Lower lobe of right lung (tissue), 2 donors: ENCODE results near the gene PDE5A. TPM values are rescaled to one million over a fixed set of nuclear protein-coding genes. Genes with fewer than 3 reads are reported as not detected.

Source experiments
- ATAC-seq, 2 donors: fragments of 200-7000 bp; cut with Tn5 transposase; one replicate each; pipeline ENCODE4 v1.9.1; 2020 to 2022; ENCODE audit warnings: mild to moderate bottlenecking in 2 of 2, moderate library complexity in 2 of 2
- DNase-seq: peaks from one replicate; pipeline ENCODE4 v3.0.0-alpha.2; 2020
- H3K27ac ChIP-seq: fragments of 200-600 bp; one replicate; pipeline ENCODE4 v1.8.0; 2022
- H3K27me3 ChIP-seq: fragments of 200-600 bp; one replicate; pipeline ENCODE4 v1.8.0; 2022; ENCODE audit warnings: low read depth
- H3K36me3 ChIP-seq: fragments of 200-600 bp; one replicate; pipeline ENCODE4 v1.8.0; 2022; ENCODE audit warnings: mild to moderate bottlenecking
- H3K4me1 ChIP-seq: fragments of 200-600 bp; one replicate; pipeline ENCODE4 v1.8.0; 2022
- H3K4me3 ChIP-seq: fragments of 200-600 bp; one replicate; pipeline ENCODE4 v1.8.0; 2022; ENCODE audit warnings: mild to moderate bottlenecking
- H3K9me3 ChIP-seq: fragments of 200-600 bp; one replicate; pipeline ENCODE4 v1.8.0; 2022
- intact Hi-C: fragments of 100-400 bp; cut with DNase I; formaldehyde crosslinking; loops from one replicate; pipeline ENCODE4 v1.11.0; 2022
- total RNA-seq: library from RNA; stranded (reverse); fragmentation: NEBNext Ultra II Directional; extraction: Animal tissue kit (Norgen Biotek cat#: 25700); gene quantifications from one replicate; pipeline ENCODE4 v1.2.1, GENCODE V29; 2021
- TF ChIP-seq, protein P1 (sequence below): fragments of 200-600 bp; IDR thresholded peaks from one replicate; pipeline ENCODE4 v1.8.0; 2022; ENCODE audit warnings: antibody characterized with exemption, mild to moderate bottlenecking
- donor health status: DM: no; HTN: yes; CAD: no; lungs with severe emphysema.

The PDE5A gene
- total RNA-seq, 1 donor from 2014 or later: 39.8 TPM

DNA sequence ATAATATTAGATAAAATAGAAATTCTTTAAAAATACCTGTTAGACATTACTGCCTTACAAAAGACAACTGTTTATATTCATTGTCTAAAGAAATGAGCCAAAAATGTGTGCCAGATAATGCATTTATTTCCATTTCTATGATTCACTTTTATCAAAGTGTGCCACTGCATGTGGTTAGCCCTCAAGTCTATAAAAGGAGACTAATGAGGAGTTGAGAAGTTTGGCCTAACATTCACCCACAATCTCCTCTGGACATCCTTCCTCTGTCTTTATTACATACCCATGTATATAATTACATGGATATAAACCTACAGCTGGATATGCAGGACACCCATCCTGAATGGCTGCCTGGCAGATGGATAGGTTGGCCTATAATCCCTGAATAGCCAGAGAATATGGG, 42.6 kb upstream of the PDE5A start:
- Histone ChIP-seq H3K9me3 (no peaks in the 10 kb centered on the region), H3K27me3 (no peaks in the 10 kb centered on the region), H3K4me1 (no peaks in the 10 kb centered on the region), H3K36me3 (no peaks in the 10 kb centered on the region), H3K4me3 (no peak overlapping the region), H3K27ac (no peak overlapping the region)
- ATAC-seq (no peak), DNase-seq (no peak)
- intact Hi-C loops: no loop called here
- TF ChIP-seq, protein P1, sequence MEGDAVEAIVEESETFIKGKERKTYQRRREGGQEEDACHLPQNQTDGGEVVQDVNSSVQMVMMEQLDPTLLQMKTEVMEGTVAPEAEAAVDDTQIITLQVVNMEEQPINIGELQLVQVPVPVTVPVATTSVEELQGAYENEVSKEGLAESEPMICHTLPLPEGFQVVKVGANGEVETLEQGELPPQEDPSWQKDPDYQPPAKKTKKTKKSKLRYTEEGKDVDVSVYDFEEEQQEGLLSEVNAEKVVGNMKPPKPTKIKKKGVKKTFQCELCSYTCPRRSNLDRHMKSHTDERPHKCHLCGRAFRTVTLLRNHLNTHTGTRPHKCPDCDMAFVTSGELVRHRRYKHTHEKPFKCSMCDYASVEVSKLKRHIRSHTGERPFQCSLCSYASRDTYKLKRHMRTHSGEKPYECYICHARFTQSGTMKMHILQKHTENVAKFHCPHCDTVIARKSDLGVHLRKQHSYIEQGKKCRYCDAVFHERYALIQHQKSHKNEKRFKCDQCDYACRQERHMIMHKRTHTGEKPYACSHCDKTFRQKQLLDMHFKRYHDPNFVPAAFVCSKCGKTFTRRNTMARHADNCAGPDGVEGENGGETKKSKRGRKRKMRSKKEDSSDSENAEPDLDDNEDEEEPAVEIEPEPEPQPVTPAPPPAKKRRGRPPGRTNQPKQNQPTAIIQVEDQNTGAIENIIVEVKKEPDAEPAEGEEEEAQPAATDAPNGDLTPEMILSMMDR: no peak

DNA sequence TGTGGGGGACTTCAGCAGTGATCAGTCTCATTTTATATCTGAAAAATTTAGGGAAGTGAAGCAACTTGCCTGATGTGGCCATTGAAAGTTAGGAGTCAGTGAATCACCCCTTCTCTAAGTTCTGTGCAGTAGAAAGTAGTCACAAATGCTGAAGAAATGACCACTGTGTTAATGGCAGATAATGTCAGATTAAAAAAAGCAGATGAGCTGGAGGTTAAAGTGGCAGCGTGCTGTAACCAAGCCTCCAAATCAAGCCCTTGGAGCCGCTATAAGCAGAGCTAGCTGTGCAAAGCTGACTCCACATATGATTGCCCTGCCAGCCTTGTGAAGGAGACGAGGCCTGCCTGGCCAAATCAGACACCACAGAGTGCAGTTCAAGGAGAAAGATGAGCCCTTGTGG, 39.2 kb upstream of the PDE5A start:
- Histone ChIP-seq H3K27me3 (no peaks in the 10 kb centered on the region), H3K27ac (no peak overlapping the region), H3K4me3 (no peak overlapping the region), H3K9me3 (no peaks in the 10 kb centered on the region), H3K36me3 (no peaks in the 10 kb centered on the region), H3K4me1 (no peaks in the 10 kb centered on the region)
- ATAC-seq (no peak), DNase-seq (no peak)
- intact Hi-C loops: no loop called here
- TF ChIP-seq, protein P1: no peak

DNA sequence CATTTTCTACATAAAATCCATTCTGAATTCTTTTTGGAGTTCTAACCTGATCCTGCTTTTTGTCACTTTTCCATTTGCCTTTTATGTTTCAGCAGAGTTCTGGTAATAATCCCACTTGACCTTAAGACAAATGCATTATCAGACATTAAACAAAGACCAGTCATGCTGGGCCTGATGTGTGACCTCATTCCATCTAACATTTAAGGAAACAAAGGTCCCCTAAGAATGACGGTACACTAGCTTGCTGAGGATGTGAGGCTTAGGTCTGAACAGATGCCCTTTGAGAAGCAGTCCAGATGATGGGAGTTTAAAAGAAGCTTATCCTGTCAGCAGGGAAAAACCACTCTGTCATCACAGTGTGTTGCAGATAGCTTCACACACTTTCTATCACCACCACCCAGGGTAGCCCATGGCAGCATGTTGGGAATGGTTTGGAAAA, 38.1 kb upstream of the PDE5A start:
- no peaks in the 10 kb centered on the region for H3K9me3 ChIP-seq
- H3K36me3 ChIP-seq: no peaks in the 10 kb centered on the region
- DNase-seq: no peak
- no peak overlapping the region for H3K27ac ChIP-seq
- TF ChIP-seq, protein P1: no peak
- no peaks in the 10 kb centered on the region for H3K4me1 ChIP-seq
- ATAC-seq: no peak
- H3K27me3 ChIP-seq: no peaks in the 10 kb centered on the region
- H3K4me3 ChIP-seq: no peak overlapping the region
- intact Hi-C loops: no loop called here

DNA sequence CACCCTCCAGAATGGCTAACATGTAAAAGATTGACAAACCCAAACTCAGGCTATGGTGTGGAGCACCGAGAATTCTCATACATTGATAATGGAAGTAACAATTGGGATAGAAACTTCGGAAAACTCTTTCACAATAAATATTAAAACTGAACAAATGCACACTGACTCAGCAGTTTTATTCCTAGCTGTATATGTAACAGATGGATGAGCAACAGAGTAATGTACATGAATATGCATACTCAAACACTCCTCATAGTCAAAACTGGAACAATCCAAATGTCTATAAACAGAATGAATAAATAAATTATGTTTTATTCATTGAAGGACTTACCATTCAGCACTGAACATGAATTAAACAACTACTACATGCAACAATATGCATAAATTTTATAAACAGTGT, 37.1 kb upstream of the PDE5A start:
- Histone ChIP-seq H3K4me3 (no peak overlapping the region), H3K27me3 (no peaks in the 10 kb centered on the region), H3K4me1 (no peaks in the 10 kb centered on the region), H3K27ac (no peak overlapping the region), H3K36me3 (no peaks in the 10 kb centered on the region), H3K9me3 (no peaks in the 10 kb centered on the region)
- DNase-seq (no peak), ATAC-seq (no peak)
- intact Hi-C loops: no loop called here
- TF ChIP-seq, protein P1: no peak

GRCh38 chr4:119664168-119664907, 35.7 kb upstream of the PDE5A start:
- H3K27me3 ChIP-seq: no peaks in the 10 kb centered on the region
- H3K27ac ChIP-seq: peak overlapping the region; percentile 42
- no peaks in the 10 kb centered on the region for H3K9me3 ChIP-seq
- TF ChIP-seq, protein P1: no peak
- no peak for ATAC-seq
- no peaks in the 10 kb centered on the region for H3K36me3 ChIP-seq
- no peak for DNase-seq
- intact Hi-C loops: no loop called here
- no peak overlapping the region for H3K4me3 ChIP-seq
- H3K4me1 ChIP-seq: peaks cover 9% of the 10 kb centered on the region
